ENCODE measurements around the gene LYZL1. TPM values are rescaled to one million over a fixed set of nuclear protein-coding genes. Genes with fewer than 3 reads are reported as not detected.

LYZL1 gene
- total RNA-seq = not detected in 2 replicates

GRCh38 chr10:29288906-29289305 lies at the start of gene LYZL1:
Gene LYZL1, plus strand, starts transcription at chr10:29289070. Its CDS starts 2,798 bp downstream, at chr10:29291868.

